ENCODE measurements around the gene MLLT10. TPM values are rescaled to one million over a fixed set of nuclear protein-coding genes. Genes with fewer than 3 reads are reported as not detected.

The MLLT10 gene
- total RNA-seq, 1 experiment from 2014 or later, result 45.2 TPM

GRCh38 chr10:21760332-21760731 is 226.3 kb downstream of the MLLT10 start:
- H4K20me1 ChIP-seq (ENCODE audit: insufficient read depth), result no peaks in the 10 kb centered on the region
- ChIA-PET CTCF (no interaction called here), POLR2A (no interaction called here), RAD21 (ENCODE audit: low non-redundant PET in 1 of 2, low total read pairs in 2 of 2, uncharacterized antibody in 2 of 2, unreplicated experiment in 2 of 2) (no interaction called here)
- H2AFZ ChIP-seq (ENCODE audit: low read depth, low read length, poor library complexity, severe bottlenecking), result no peak overlapping the region
- TF ChIP-seq EZH2 (IDR thresholded peaks at IDR 0.05), result no peak
- no peak for TF ChIP-seq EGR1 (IDR thresholded peaks at IDR 0.05; ENCODE audit: low read depth)
- no peak for TF ChIP-seq CBX3 (IDR thresholded peaks at IDR 0.05; ENCODE audit: low read depth)
- TF ChIP-seq ELF1 (IDR thresholded peaks at IDR 0.05; ENCODE audit: borderline replicate concordance, low read depth), result no peak
- TF ChIP-seq POLR2A (IDR thresholded peaks at IDR 0.05; ENCODE audit: borderline replicate concordance, extremely low read depth, insufficient read depth, insufficient read length), result no peak
- TF ChIP-seq FOSL1 (IDR thresholded peaks at IDR 0.05; ENCODE audit: low read depth), result no peak
- no peak for TF ChIP-seq EZH2phosphoT487 (IDR thresholded peaks at IDR 0.05; ENCODE audit: borderline replicate concordance)
- no peak for TF ChIP-seq ZNF274 (IDR thresholded peaks at IDR 0.05; ENCODE audit: low read depth, low read length)
- TF ChIP-seq SP1 (IDR thresholded peaks at IDR 0.05; ENCODE audit: low read depth), result no peak
- TF ChIP-seq SRF (IDR thresholded peaks at IDR 0.05; ENCODE audit: low read depth), result no peak
- no peak for TF ChIP-seq ZFX (IDR thresholded peaks at IDR 0.05)
- no peak for TF ChIP-seq POLR2AphosphoS5 (IDR thresholded peaks at IDR 0.05; ENCODE audit: low read depth, low read length)
- TF ChIP-seq JUND (IDR thresholded peaks at IDR 0.05), result no peak
- TF ChIP-seq SIN3A (IDR thresholded peaks at IDR 0.05; ENCODE audit: low read depth), result no peak
- TF ChIP-seq, protein P1, sequence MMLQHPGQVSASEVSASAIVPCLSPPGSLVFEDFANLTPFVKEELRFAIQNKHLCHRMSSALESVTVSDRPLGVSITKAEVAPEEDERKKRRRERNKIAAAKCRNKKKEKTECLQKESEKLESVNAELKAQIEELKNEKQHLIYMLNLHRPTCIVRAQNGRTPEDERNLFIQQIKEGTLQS (IDR thresholded peaks at IDR 0.05), result no peak
- TF ChIP-seq MAX (IDR thresholded peaks at IDR 0.05), result no peak
- no peak for TF ChIP-seq TCF7L2 (IDR thresholded peaks at IDR 0.05; ENCODE audit: borderline replicate concordance, extremely low read depth, insufficient read depth, insufficient read length)
- BruUV-seq (replicated peaks), result no TSS peak
- intact Hi-C loops (cut with micrococcal nuclease), result no loop called here
- H3K9me2 ChIP-seq (ENCODE audit: insufficient read depth), result no peaks in the 10 kb centered on the region
- H3K4me1 ChIP-seq (ENCODE audit: control insufficient read depth in 1 of 2, insufficient read depth in 2 of 2, low read length in 2 of 2), result no peaks in the 10 kb centered on the region
- H3K27me3 ChIP-seq (ENCODE audit: insufficient read depth, low read length), result no peaks in the 10 kb centered on the region
- DNase-seq (ENCODE audit: low read depth, low spot score) (no peak), ATAC-seq (no peak)
- no peak overlapping the region for H3K4me3 ChIP-seq (replicated peaks in 1 of 2; ENCODE audit: low read depth in 1 of 2, low read length in 2 of 2)
- H3K79me2 ChIP-seq (ENCODE audit: insufficient read depth, low read length), result no peaks in the 10 kb centered on the region
- H3K36me3 ChIP-seq (ENCODE audit: control insufficient read depth in 1 of 2, insufficient read depth in 2 of 2, low read length in 2 of 2), result no peaks in the 10 kb centered on the region
- no peak overlapping the region for H3K27ac ChIP-seq (ENCODE audit: low read depth, low read length)
- no peak overlapping the region for H3K9ac ChIP-seq (ENCODE audit: low read length)
- H3K4me2 ChIP-seq (ENCODE audit: low read length), result no peak overlapping the region
- no peaks in the 10 kb centered on the region for H3K9me3 ChIP-seq (ENCODE audit: control insufficient read depth in 1 of 2, insufficient read depth in 1 of 2, low read depth in 1 of 2, low read length in 2 of 2)
